ENCODE measurements around the gene SLC26A8. TPM values are rescaled to one million over a fixed set of nuclear protein-coding genes. Genes with fewer than 3 reads are reported as not detected.

SLC26A8 gene
- polyA plus RNA-seq, 1 donor from 2014 or later, result not detected

DNA sequence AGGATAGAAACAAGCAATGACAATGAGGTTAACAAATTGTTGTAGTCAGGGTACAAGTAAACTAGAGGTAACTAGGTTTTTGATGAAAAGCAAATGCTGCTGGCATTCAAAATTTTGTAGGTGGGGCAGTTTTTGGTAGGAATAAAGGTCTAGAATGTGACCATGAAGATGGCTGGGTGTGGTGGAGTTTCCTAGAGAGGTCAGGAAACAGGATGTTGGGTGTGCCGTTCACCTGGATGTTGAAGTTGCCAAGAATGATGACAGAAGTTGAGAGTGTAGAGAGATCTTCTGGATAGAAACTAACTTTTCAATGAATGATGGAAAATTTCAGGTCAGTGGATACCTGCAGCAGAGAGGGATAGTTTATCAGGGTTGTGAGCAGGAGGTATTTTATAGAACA is 25.9 kb upstream of the SLC26A8 start:
- Histone ChIP-seq H3K79me2 (replicated peaks; ENCODE audit: insufficient read depth, low read length) (peaks cover 27% of the 10 kb centered on the region), H3K4me2 (ENCODE audit: low read length) (no peak overlapping the region), H3K36me3 (ENCODE audit: insufficient read depth, low read length) (peaks cover 4% of the 10 kb centered on the region), H3K27ac (ENCODE audit: low read length) (no peak overlapping the region), H2AFZ (ENCODE audit: low read depth, low read length) (no peak overlapping the region), H3K9me3 (ENCODE audit: low read length) (no peaks in the 10 kb centered on the region), H3K27me3 (ENCODE audit: insufficient read depth, low read depth, low read length) (no peaks in the 10 kb centered on the region), H3K9me2 (ENCODE audit: insufficient read depth, low read length) (no peaks in the 10 kb centered on the region), H3K4me3 (ENCODE audit: low read length) (no peak overlapping the region), H4K20me1 (ENCODE audit: insufficient read depth) (no peaks in the 10 kb centered on the region), H3K9ac (ENCODE audit: low read length) (no peak overlapping the region), H3F3A (ENCODE audit: insufficient read depth, low read length, poor library complexity, severe bottlenecking) (no peaks in the 10 kb centered on the region)
- TF ChIP-seq EP300 (conservative IDR thresholded peaks at IDR 0.05; ENCODE audit: poor library complexity, severe bottlenecking) (no peak), SMC3 (conservative IDR thresholded peaks at IDR 0.05; ENCODE audit: poor library complexity) (no peak), RAD21 (conservative IDR thresholded peaks at IDR 0.05) (no peak), POLR2AphosphoS5 (IDR thresholded peaks at IDR 0.05) (no peak), EZH2 (IDR thresholded peaks at IDR 0.05; ENCODE audit: borderline replicate concordance, insufficient read depth, low read length, poor library complexity, severe bottlenecking) (no peak), TAF1 (IDR thresholded peaks at IDR 0.05; ENCODE audit: low read depth) (no peak), MXI1 (conservative IDR thresholded peaks at IDR 0.05; ENCODE audit: poor library complexity, severe bottlenecking) (no peak)
- TF ChIP-seq, protein P1, sequence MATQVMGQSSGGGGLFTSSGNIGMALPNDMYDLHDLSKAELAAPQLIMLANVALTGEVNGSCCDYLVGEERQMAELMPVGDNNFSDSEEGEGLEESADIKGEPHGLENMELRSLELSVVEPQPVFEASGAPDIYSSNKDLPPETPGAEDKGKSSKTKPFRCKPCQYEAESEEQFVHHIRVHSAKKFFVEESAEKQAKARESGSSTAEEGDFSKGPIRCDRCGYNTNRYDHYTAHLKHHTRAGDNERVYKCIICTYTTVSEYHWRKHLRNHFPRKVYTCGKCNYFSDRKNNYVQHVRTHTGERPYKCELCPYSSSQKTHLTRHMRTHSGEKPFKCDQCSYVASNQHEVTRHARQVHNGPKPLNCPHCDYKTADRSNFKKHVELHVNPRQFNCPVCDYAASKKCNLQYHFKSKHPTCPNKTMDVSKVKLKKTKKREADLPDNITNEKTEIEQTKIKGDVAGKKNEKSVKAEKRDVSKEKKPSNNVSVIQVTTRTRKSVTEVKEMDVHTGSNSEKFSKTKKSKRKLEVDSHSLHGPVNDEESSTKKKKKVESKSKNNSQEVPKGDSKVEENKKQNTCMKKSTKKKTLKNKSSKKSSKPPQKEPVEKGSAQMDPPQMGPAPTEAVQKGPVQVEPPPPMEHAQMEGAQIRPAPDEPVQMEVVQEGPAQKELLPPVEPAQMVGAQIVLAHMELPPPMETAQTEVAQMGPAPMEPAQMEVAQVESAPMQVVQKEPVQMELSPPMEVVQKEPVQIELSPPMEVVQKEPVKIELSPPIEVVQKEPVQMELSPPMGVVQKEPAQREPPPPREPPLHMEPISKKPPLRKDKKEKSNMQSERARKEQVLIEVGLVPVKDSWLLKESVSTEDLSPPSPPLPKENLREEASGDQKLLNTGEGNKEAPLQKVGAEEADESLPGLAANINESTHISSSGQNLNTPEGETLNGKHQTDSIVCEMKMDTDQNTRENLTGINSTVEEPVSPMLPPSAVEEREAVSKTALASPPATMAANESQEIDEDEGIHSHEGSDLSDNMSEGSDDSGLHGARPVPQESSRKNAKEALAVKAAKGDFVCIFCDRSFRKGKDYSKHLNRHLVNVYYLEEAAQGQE (IDR thresholded peaks at IDR 0.05; ENCODE audit: borderline replicate concordance), result no peak
- TF ChIP-seq, protein P2, sequence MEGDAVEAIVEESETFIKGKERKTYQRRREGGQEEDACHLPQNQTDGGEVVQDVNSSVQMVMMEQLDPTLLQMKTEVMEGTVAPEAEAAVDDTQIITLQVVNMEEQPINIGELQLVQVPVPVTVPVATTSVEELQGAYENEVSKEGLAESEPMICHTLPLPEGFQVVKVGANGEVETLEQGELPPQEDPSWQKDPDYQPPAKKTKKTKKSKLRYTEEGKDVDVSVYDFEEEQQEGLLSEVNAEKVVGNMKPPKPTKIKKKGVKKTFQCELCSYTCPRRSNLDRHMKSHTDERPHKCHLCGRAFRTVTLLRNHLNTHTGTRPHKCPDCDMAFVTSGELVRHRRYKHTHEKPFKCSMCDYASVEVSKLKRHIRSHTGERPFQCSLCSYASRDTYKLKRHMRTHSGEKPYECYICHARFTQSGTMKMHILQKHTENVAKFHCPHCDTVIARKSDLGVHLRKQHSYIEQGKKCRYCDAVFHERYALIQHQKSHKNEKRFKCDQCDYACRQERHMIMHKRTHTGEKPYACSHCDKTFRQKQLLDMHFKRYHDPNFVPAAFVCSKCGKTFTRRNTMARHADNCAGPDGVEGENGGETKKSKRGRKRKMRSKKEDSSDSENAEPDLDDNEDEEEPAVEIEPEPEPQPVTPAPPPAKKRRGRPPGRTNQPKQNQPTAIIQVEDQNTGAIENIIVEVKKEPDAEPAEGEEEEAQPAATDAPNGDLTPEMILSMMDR (IDR thresholded peaks at IDR 0.05; ENCODE audit: poor library complexity, severe bottlenecking), result no peak

DNA sequence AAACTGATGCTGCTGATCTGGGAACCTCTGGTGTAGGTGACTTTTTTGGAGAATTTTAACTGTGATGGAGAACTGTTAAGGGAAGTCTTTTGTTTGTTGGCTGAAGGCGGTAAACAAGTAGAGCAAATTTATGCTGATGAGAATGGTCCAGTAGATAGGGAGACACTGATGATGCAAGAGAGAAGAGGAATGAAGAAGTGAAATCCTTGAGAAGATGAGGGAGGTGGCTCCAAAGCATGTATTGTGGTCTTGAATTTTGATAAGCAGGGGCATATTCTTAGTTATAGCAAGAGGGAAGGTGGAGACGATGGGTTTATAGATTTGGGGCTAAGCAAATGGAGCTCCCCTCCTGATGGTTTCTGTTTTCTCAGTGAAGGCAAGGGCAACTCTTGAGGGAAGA is 25.1 kb upstream of the SLC26A8 start:
- no peak overlapping the region for H3K9ac ChIP-seq (ENCODE audit: low read length)
- H3K79me2 ChIP-seq (replicated peaks; ENCODE audit: insufficient read depth, low read length), result peaks cover 32% of the 10 kb centered on the region

More for the DNA sequence above, 25.1 kb upstream of the SLC26A8 start:
- Histone ChIP-seq H3K9me3 (ENCODE audit: low read length) (no peaks in the 10 kb centered on the region), H3F3A (ENCODE audit: insufficient read depth, low read length, poor library complexity, severe bottlenecking) (no peaks in the 10 kb centered on the region), H3K9me2 (ENCODE audit: insufficient read depth, low read length) (no peaks in the 10 kb centered on the region), H2AFZ (ENCODE audit: low read depth, low read length) (no peak overlapping the region), H3K27me3 (ENCODE audit: insufficient read depth, low read depth, low read length) (no peaks in the 10 kb centered on the region), H3K4me3 (ENCODE audit: low read length) (no peak overlapping the region), H3K4me2 (ENCODE audit: low read length) (no peak overlapping the region), H4K20me1 (ENCODE audit: insufficient read depth) (no peaks in the 10 kb centered on the region), H3K27ac (ENCODE audit: low read length) (no peak overlapping the region), H3K36me3 (ENCODE audit: insufficient read depth, low read length) (peaks cover 4% of the 10 kb centered on the region)
- TF ChIP-seq MXI1 (conservative IDR thresholded peaks at IDR 0.05; ENCODE audit: poor library complexity, severe bottlenecking) (no peak), RAD21 (conservative IDR thresholded peaks at IDR 0.05) (no peak), POLR2AphosphoS5 (IDR thresholded peaks at IDR 0.05) (no peak), TAF1 (IDR thresholded peaks at IDR 0.05; ENCODE audit: low read depth) (no peak), SMC3 (conservative IDR thresholded peaks at IDR 0.05; ENCODE audit: poor library complexity) (no peak), EZH2 (IDR thresholded peaks at IDR 0.05; ENCODE audit: borderline replicate concordance, insufficient read depth, low read length, poor library complexity, severe bottlenecking) (no peak), EP300 (conservative IDR thresholded peaks at IDR 0.05; ENCODE audit: poor library complexity, severe bottlenecking) (no peak)
- TF ChIP-seq, protein P1 (IDR thresholded peaks at IDR 0.05; ENCODE audit: borderline replicate concordance), result no peak
- TF ChIP-seq, protein P2 (IDR thresholded peaks at IDR 0.05; ENCODE audit: poor library complexity, severe bottlenecking), result no peak
